ENCODE results near the gene EMC9.

DNA sequence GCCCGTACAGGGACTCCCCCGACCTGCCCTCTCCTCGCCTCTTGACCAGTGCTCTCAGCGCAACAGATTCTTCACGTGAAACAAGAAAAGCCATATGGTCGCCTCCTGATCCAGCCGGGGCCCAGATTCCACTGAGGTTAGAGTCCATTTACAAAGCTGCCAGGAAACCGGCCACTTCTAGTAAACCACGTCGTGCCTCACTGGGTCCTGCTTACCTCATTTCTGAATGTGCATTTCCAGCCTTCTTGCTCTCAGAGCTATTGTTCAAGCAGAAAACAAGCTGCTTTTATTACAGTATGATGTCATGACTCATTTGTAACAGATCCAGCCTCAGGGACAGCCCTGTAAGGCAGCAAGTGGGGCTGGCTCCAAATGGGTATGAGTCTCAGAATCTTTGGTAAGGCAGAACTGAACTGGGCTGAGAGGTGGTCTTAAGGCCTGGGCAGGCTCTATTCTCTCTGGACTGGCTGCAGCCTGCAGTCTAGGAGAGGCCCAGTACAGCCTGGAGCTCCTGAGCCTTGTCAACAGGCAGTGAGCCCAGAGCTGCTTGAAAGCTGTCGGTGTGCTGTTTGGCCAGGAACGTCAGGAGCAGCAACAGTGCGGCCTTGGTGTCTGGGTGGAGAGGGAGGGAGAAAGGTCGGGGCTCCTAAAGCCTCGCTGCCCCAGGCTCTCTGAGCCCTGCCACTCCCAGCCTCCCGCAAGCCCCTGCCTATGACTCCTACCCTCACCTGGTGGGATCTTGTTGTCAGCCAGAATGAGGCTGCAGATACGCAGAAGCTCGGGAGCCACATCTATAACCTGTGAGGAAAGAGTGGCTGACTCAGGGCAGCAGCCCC lies 38.8 kb upstream of the EMC9 start:
- no peak for TF ChIP-seq EP300 (IDR thresholded peaks at IDR 0.05)
- TF ChIP-seq, protein P1, sequence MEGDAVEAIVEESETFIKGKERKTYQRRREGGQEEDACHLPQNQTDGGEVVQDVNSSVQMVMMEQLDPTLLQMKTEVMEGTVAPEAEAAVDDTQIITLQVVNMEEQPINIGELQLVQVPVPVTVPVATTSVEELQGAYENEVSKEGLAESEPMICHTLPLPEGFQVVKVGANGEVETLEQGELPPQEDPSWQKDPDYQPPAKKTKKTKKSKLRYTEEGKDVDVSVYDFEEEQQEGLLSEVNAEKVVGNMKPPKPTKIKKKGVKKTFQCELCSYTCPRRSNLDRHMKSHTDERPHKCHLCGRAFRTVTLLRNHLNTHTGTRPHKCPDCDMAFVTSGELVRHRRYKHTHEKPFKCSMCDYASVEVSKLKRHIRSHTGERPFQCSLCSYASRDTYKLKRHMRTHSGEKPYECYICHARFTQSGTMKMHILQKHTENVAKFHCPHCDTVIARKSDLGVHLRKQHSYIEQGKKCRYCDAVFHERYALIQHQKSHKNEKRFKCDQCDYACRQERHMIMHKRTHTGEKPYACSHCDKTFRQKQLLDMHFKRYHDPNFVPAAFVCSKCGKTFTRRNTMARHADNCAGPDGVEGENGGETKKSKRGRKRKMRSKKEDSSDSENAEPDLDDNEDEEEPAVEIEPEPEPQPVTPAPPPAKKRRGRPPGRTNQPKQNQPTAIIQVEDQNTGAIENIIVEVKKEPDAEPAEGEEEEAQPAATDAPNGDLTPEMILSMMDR (IDR thresholded peaks at IDR 0.05): no peak
- TF ChIP-seq POLR2A (IDR thresholded peaks at IDR 0.05): no peak
